Activated CD4-positive, alpha-beta T cell treated with anti-CD3 and anti-CD28 coated beads for 36 hours (primary cell): ENCODE data around the gene AKNA. TPM values are rescaled to one million over a fixed set of nuclear protein-coding genes. Genes with fewer than 3 reads are reported as not detected.
A peak's percentile ranks its signal among the peaks of the same experiment; 100 is the strongest.

ENCODE experiments used
- ATAC-seq: fragments of 200-7000 bp; cut with Tn5 transposase; one replicate; pipeline ENCODE4 v1.10.0; 2021; ENCODE audit warnings: mild to moderate bottlenecking, moderate library complexity
- CTCF ChIA-PET: fragments of 350-600 bp; sonication (Branson Sonifier 250); formaldehyde crosslinking; loops from one replicate; lab custom pipeline; 2021; ENCODE audit warnings: antibody characterized with exemption; lab: Charles Lee
- POLR2A ChIA-PET: fragments of 350-600 bp; sonication (Branson Sonifier 250); formaldehyde crosslinking; loops from one replicate; lab custom pipeline; 2021; ENCODE audit warnings: antibody characterized with exemption, inconsistent platforms; lab: Charles Lee
- DNase-seq: peaks from one replicate; pipeline ENCODE4 v3.0.0-alpha.2; 2020
- H3K27ac Mint-ChIP-seq: one replicate; pipeline ENCODE4 v1.8.0; 2021; ENCODE audit warnings: mixed read lengths
- H3K27me3 Mint-ChIP-seq: one replicate; pipeline ENCODE4 v1.8.0; 2021; ENCODE audit warnings: mixed read lengths
- H3K36me3 Mint-ChIP-seq: one replicate; pipeline ENCODE4 v1.8.0; 2021; ENCODE audit warnings: low read depth, mixed read lengths
- H3K4me1 Mint-ChIP-seq: one replicate; pipeline ENCODE4 v1.8.0; 2021; ENCODE audit warnings: mixed read lengths
- H3K4me3 Mint-ChIP-seq: one replicate; pipeline ENCODE4 v1.8.0; 2021; ENCODE audit warnings: mild to moderate bottlenecking, moderate library complexity, mixed read lengths
- H3K9me3 Mint-ChIP-seq: one replicate; pipeline ENCODE4 v1.8.0; 2021; ENCODE audit warnings: low read depth, mixed read lengths
- intact Hi-C, 2 experiments: fragments of 100-400 bp; cut with DNase I in 1 of 2; cut with micrococcal nuclease in 1 of 2; formaldehyde crosslinking; loops; one replicate each; pipeline versions ENCODE4 v1.14.2 to v1.15.1; 2022 to 2024; cut with DNase I, micrococcal nuclease
- total RNA-seq, 2 experiments: library from RNA; stranded (reverse); gene quantifications; one replicate each; pipeline ENCODE4 v1.2.3, GENCODE V29; 2021

AKNA gene
- total RNA-seq, 2 experiments from 2014 or later = 135 to 141 TPM

DNA sequence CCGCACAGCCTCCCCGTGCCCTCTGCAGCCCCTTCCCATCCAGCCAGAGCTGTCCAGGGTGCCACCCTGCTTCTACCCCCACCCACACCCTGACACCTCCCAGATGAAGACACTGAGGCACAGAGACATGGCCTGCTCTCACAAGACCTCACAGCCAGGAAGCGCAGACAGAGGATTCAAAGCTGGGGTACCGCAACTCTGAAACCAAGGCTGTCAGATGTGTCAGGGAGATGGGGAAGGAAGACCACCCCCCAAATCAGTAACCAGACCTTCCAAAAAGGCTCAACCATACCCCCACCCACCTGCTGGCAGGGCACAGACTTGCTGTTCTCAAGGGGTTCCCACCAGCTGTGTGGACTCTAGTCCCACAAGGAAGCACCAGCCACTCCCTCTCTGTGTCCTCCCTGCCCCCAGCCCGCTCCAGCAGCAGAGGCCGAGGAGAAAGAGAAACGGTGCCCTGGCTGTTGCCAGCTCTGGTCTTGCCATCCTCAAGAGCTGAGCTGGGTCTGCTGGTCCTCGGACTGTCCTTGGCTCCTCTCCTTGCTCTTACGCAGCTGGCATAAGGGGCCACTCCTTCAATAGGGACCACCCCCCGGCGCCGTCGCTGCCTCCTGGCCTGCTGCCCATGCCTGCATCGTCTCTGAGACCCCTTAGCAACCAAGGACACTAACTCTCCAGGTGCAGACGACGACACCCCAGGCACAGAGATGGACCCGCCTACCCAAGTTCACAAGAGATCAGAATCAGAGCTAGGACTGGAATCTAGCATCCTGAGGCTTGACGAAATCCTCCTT is 699 bp downstream of the AKNA start:
- Mint-ChIP-seq H3K27ac (peak overlapping the region; percentile 99), H3K27me3 (no peaks in the 10 kb centered on the region), H3K4me1 (peaks cover 59% of the 10 kb centered on the region), H3K9me3 (no peaks in the 10 kb centered on the region), H3K36me3 (peaks cover 74% of the 10 kb centered on the region), H3K4me3 (peak overlapping the region; percentile 99)
- POLR2A ChIA-PET = interaction anchor here (0.5 to 2.8 kb wide), 13 partner anchors 9 to 1937 kb away, joined by 3 to 22 read pairs (median 4); partner anchors contain the start of gene ATP6V1G1
- CTCF ChIA-PET = interaction anchor here (0.5 to 4.7 kb wide), 13 partner anchors 10 to 204 kb away, joined by 3 to 34 read pairs (median 6); no protein-coding TSS in a partner anchor
- intact Hi-C loops = loop anchor here (10.0 kb wide), 3 partner anchors 508 to 872 kb away; no protein-coding TSS in a partner anchor
- peak; percentile 40 for DNase-seq
- ATAC-seq = no peak

DNA sequence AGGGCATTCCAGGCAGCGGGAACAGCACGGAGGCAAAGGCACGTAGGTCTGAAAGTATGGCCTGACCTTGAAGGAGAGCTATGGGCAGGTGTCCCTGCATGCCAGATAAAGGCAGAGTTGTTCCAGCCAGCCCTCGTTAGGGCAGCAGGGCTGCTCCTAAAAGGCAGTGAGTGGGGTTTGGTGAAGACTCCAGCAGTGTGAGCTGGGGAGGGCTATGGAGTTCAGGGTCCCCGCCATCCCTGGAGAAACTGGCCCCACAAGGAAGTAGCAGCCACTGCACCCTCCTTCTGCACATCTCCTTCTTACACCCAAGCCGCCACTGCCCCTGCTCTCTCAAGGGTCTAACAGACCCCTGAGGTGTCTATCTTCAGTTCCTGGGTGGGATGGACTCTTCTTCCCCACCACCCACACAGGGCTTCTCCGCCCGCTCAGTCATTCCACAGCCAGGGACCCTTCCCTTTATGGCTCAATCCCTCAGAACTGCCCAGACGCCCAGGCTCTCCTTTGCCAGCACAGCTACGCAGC is 1.4 kb downstream of the AKNA start:
- H3K27ac Mint-ChIP-seq = peak overlapping the region; percentile 99
- peaks cover 80% of the 10 kb centered on the region for H3K36me3 Mint-ChIP-seq
- intact Hi-C loops = loop anchor here (10.0 kb wide), 3 partner anchors 508 to 872 kb away; no protein-coding TSS in a partner anchor
- no peak for ATAC-seq
- ChIA-PET CTCF (interaction anchor here (0.7 to 4.7 kb wide), 12 partner anchors 11 to 305 kb away, joined by 3 to 34 read pairs (median 7); no protein-coding TSS in a partner anchor), POLR2A (interaction anchor here (1.0 to 2.8 kb wide), 12 partner anchors 9 to 305 kb away, joined by 3 to 22 read pairs (median 6); partner anchors contain the start of gene ATP6V1G1)
- peak overlapping the region; percentile 99 for H3K4me3 Mint-ChIP-seq
- H3K27me3 Mint-ChIP-seq = no peaks in the 10 kb centered on the region
- peaks cover 59% of the 10 kb centered on the region for H3K4me1 Mint-ChIP-seq
- peak; percentile 35 for DNase-seq
- H3K9me3 Mint-ChIP-seq = no peaks in the 10 kb centered on the region

DNA sequence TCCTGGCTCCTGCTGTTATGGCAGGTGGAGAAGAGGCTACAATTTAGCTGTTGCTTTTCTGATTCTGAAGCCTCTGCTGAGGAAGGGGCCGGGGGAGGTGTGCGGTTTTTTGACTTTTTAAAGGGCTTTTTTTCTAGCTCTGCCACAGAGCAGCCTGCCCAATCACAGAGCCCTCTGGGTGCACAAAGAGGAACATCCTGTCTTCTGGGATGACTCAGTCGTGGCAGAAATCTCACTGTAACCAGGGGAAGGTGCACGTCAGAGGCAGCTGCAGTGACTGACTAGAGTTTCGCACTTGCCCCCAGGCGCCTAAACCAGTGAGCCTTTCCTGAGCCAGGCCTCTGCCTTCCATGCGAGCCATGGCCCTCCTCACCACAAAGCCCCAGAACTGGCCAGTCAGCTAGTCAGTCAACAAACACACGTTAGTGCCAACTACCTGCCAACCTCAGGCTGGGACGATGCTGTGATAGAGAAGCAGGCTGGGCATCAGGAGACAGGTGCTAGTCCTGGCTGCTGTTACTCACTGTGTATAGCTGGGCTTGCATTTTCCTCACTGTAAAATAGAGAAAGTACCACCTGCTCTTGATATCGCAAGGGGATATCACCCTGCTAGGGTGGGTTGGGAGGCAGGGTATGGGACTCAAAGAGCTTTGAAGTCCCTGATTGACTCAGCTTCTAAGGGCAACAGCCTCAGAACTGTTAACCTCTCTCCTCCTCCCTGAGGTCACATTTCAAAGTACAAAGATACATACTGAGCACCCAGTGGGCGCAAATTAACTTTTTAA is 2.2 kb downstream of the AKNA start:
- H3K9me3 Mint-ChIP-seq = no peaks in the 10 kb centered on the region
- DNase-seq (peak; percentile 94), ATAC-seq (peak; percentile 79)
- peak overlapping the region; percentile 99 for H3K27ac Mint-ChIP-seq
- ChIA-PET CTCF (interaction anchor here (0.6 to 4.7 kb wide), 21 partner anchors 9 to 620 kb away, joined by 3 to 34 read pairs (median 5); no protein-coding TSS in a partner anchor), POLR2A (interaction anchor here (0.6 to 2.8 kb wide), 15 partner anchors 9 to 306 kb away, joined by 3 to 22 read pairs (median 5); partner anchors contain the start of gene ATP6V1G1)
- peaks cover 81% of the 10 kb centered on the region for H3K36me3 Mint-ChIP-seq
- intact Hi-C loops = loop anchor here (1.0 to 10.0 kb wide), 14 partner anchors 12 to 871 kb away; partner anchors contain the start of genes ATP6V1G1 (in 1 of the 2) and ORM1 (in 1 of the 2)
- H3K4me1 Mint-ChIP-seq = peaks cover 58% of the 10 kb centered on the region
- H3K4me3 Mint-ChIP-seq = peak overlapping the region; percentile 99
- no peaks in the 10 kb centered on the region for H3K27me3 Mint-ChIP-seq

DNA sequence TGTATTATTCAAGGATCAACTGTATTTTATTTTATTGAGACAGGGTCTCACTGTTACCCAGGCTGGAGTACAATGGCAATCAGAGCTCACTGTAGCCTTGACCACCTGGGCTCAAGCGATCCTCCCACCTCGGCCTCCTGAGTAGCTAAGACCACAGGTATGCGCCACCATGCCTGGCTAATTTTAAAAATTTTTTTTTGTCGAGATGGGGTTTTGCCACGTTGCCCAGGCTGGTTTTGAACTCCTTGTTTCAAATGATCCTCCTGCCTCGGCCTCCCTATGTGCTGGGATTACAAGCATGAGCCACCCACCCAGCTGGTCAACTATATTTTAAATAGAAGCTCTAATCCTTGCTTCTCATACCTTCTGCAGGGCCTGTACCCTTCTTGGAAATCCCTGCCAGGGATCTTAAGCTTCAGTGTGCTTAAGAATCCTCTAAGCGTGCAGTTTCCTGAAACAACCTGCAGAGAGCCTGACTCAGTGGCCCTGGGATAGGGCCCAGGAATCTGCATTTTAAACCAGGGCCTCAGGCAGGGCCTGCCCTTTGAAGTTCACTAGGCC is 2.9 kb downstream of the AKNA start:
- Mint-ChIP-seq H3K27ac (peak overlapping the region; percentile 99), H3K27me3 (no peaks in the 10 kb centered on the region), H3K4me3 (peak overlapping the region; percentile 99), H3K36me3 (peaks cover 79% of the 10 kb centered on the region), H3K9me3 (no peaks in the 10 kb centered on the region), H3K4me1 (peaks cover 56% of the 10 kb centered on the region)
- intact Hi-C loops = loop anchor here (1.0 to 10.0 kb wide), 14 partner anchors 12 to 870 kb away; partner anchors contain the start of genes ATP6V1G1 (in 1 of the 2) and ORM1 (in 1 of the 2)
- ATAC-seq = no peak
- POLR2A ChIA-PET = interaction anchor here (0.6 to 2.8 kb wide), 10 partner anchors 11 to 203 kb away, joined by 3 to 22 read pairs (median 5); partner anchors contain the start of gene ATP6V1G1
- CTCF ChIA-PET = interaction anchor here (0.6 to 4.7 kb wide), 21 partner anchors 10 to 620 kb away, joined by 3 to 34 read pairs (median 5); no protein-coding TSS in a partner anchor
- no peak for DNase-seq

DNA sequence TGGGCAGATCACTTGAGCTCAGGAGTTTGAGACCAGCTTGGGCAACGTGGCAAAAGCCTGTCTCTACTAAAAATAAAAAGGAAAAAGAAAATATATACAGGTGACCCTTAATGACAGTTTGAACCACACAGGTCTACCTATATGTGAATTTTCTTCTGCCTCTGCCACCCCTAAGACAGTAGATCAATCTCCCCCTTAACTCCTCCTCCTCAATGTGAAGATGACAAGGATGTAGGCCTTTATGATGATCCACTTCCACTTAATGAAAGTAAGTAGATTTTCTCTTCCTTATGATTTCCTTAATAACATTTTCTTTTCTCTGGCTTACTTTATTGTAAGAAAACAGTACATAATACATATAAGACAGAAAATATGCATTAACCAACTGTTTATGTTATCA is 3.4 kb downstream of the AKNA start:
- H3K4me1 Mint-ChIP-seq = peaks cover 56% of the 10 kb centered on the region

DNA sequence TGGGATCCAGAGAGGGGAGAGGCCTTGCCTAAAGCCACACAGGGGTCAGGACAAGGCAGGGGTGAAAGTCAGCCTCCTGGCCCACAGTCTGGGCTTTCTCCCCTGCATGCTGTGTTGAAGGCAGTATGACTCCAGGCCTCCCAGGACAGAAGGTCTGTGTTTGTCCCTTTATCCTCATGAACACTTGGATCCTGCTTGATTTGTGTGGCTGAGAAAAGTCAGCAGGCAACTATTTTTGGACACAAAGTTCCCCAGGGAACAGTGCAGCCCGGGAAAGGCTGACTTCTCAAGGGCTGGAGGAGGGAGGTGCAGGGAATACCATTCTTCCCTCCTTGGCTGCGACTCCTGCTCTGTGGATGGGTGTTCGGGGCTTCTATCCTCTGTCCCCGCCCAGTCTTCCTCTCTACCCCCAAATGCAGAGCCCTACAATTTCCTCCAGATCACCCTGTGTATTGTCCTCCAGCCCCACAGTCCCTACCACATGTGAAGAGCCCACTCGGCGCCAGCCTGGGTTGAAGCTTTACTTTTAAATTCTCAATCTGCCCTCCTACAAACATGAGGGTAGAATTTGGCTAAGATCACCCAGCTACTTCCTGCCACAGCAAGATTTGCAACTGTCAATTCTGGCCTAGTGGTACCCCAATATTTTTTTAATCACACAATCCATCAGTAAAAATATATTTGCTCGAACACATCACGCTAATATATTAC is 4.1 kb downstream of the AKNA start:
- peak overlapping the region; percentile 99 for H3K27ac Mint-ChIP-seq
- DNase-seq (no peak), ATAC-seq (no peak)
- ChIA-PET POLR2A (interaction anchor here (0.7 kb wide), 1 partner anchor 68 kb away, joined by 4 read pairs; no protein-coding TSS in a partner anchor), CTCF (interaction anchor here (1.2 to 3.6 kb wide), 7 partner anchors 9 to 45 kb away, joined by 4 to 12 read pairs (median 8); no protein-coding TSS in a partner anchor)
- H3K36me3 Mint-ChIP-seq = peaks cover 82% of the 10 kb centered on the region
- H3K27me3 Mint-ChIP-seq = no peaks in the 10 kb centered on the region
- H3K4me1 Mint-ChIP-seq = peaks cover 58% of the 10 kb centered on the region
- no peaks in the 10 kb centered on the region for H3K9me3 Mint-ChIP-seq
- H3K4me3 Mint-ChIP-seq = peak overlapping the region; percentile 99
- intact Hi-C loops = loop anchor here (2.0 to 10.0 kb wide), 6 partner anchors 15 to 869 kb away; partner anchors contain the start of gene ORM1 (in 1 of the 2)

More for the DNA sequence above, 3.4 kb downstream of the AKNA start:
- POLR2A ChIA-PET = interaction anchor here (2.8 kb wide), 1 partner anchor 35 kb away, joined by 16 read pairs; no protein-coding TSS in a partner anchor
- intact Hi-C loops = loop anchor here (2.0 to 10.0 kb wide), 6 partner anchors 14 to 870 kb away; partner anchors contain the start of gene ORM1 (in 1 of the 2)
- Mint-ChIP-seq H3K27me3 (no peaks in the 10 kb centered on the region), H3K36me3 (peaks cover 83% of the 10 kb centered on the region), H3K4me3 (peak overlapping the region; percentile 99), H3K27ac (peak overlapping the region; percentile 99), H3K9me3 (no peaks in the 10 kb centered on the region)
- CTCF ChIA-PET = interaction anchor here (0.8 to 4.5 kb wide), 10 partner anchors 10 to 335 kb away, joined by 3 to 34 read pairs (median 8); no protein-coding TSS in a partner anchor
- no peak for ATAC-seq
- DNase-seq = no peak

DNA sequence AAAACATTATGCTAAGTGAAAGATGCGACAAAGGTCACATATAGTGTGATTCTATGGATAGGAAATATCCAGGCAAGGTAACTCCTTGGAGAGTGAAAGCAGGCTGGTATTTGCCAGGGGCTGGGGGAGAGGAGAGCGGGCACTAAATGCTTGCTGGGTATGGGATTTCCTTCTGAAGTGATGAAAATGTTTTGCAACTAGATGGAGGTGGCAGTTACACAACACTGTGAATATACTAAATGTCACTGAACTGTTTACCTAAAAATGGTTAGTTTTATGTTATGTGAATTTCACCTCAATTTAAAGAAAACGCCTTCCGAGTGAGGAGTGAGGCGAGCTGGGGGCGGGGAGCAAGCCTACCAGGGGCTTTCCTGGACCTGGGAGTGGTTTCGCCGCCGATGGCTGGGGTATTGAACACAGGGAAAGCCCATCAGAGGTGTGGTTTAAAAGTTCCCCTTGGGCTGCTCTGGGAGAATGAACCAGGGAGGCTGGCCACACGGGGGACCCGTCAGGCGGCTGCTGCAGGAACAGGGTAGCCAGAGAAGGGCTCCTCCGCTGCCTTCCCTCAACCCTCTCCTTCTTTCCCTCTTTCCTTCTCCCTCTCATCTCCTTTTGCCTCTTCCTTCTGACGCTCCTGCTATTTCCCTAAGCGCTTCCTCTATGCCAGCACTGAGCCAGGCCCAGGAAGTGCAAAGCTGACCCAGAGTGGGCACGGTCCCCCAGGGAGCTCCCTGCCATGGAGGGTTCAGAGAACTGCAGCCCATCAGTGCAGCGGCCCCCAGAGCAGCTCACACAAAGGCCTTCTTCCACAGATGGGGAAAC is 4.9 kb downstream of the AKNA start:
- POLR2A ChIA-PET = interaction anchor here (0.6 to 1.3 kb wide), 3 partner anchors 8 to 68 kb away, joined by 3 to 4 read pairs (median 3); no protein-coding TSS in a partner anchor
- no peaks in the 10 kb centered on the region for H3K27me3 Mint-ChIP-seq
- H3K9me3 Mint-ChIP-seq = no peaks in the 10 kb centered on the region
- intact Hi-C loops = loop anchor here (10.0 kb wide), 3 partner anchors 512 to 868 kb away; no protein-coding TSS in a partner anchor
- peak; percentile 17 for ATAC-seq
- peak; percentile 89 for DNase-seq
- CTCF ChIA-PET = interaction anchor here (0.6 to 3.6 kb wide), 9 partner anchors 8 to 44 kb away, joined by 3 to 12 read pairs (median 6); no protein-coding TSS in a partner anchor
- peak overlapping the region; percentile 99 for H3K4me3 Mint-ChIP-seq
- peaks cover 83% of the 10 kb centered on the region for H3K36me3 Mint-ChIP-seq
- H3K4me1 Mint-ChIP-seq = peaks cover 63% of the 10 kb centered on the region
- H3K27ac Mint-ChIP-seq = peak overlapping the region; percentile 99

DNA sequence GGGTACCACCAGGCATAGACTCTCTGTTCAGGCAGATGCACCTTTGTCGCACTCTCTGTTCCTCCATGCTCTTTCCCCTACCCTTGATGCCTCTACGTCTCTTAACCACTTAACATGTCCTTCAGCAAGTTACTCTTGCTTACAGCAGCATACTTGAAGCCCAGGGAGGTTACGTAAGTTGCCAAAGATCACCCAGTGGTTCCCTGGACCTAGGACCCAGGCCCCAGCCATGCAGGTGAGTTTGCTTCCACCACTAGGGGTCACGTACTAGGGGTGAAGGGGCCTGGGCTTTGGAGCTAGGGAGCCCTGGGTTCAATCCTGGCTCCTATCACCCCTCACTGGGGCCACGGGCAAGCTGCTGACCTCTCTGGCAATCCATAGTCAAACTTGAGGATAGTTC is 8.9 kb downstream of the AKNA start:
- Mint-ChIP-seq H3K27me3 (no peaks in the 10 kb centered on the region), H3K4me1 (peaks cover 89% of the 10 kb centered on the region), H3K4me3 (no peak overlapping the region), H3K9me3 (no peaks in the 10 kb centered on the region), H3K36me3 (peaks cover 87% of the 10 kb centered on the region), H3K27ac (peak overlapping the region; percentile 81)
- CTCF ChIA-PET = interaction anchor here (1.1 to 3.5 kb wide), 4 partner anchors 10 to 30 kb away, joined by 4 to 13 read pairs (median 6); no protein-coding TSS in a partner anchor
- DNase-seq (no peak), ATAC-seq (no peak)
- intact Hi-C loops = no loop called here
- POLR2A ChIA-PET = interaction anchor here (0.6 kb wide), 1 partner anchor 37 kb away, joined by 3 read pairs; no protein-coding TSS in a partner anchor
